SU-DHL-6 (cell line): ENCODE results near the gene MBD5.

Experiments used
- H2AFZ ChIP-seq: fragments of 200-600 bp; sonication (generic); 2 replicates; pipeline ENCODE4 v1.6.1; 2014; ENCODE audit warnings: low read depth, mild to moderate bottlenecking, moderate library complexity, mixed read lengths, antibody characterized with exemption, low read length; ENCODE audit not compliant: severe bottlenecking
- H3F3A ChIP-seq: fragments of 200-600 bp; shearing (Covaris generic); 2 replicates; pipeline ENCODE4 v1.6.0; 2016; ENCODE audit warnings: antibody characterized with exemption, mild to moderate bottlenecking; ENCODE audit not compliant: insufficient read depth
- H3K27ac ChIP-seq: fragments of 200-600 bp; sonication (generic); 2 replicates; pipeline ENCODE4 v1.5.1; 2016; ENCODE audit warnings: low read depth, mild to moderate bottlenecking, low read length, moderate library complexity, mixed read lengths
- H3K27me3 ChIP-seq: fragments of 200-600 bp; sonication (generic), shearing (Covaris generic); 2 replicates; pipeline ENCODE4 v1.6.0; 2014; ENCODE audit warnings: mild to moderate bottlenecking, low read length
- H3K36me3 ChIP-seq: fragments of 200-600 bp; sonication (generic); 2 replicates; pipeline ENCODE4 v1.6.1; 2014; ENCODE audit warnings: mild to moderate bottlenecking, low read length, mixed read lengths
- H3K4me2 ChIP-seq: fragments of 300-600, 200-600 bp; shearing (Covaris generic), sonication (generic); 2 replicates; pipeline ENCODE4 v1.6.0; 2014; ENCODE audit warnings: low read length, low read depth, mild to moderate bottlenecking; ENCODE audit not compliant: poor library complexity, severe bottlenecking
- H3K4me3 ChIP-seq: fragments of 200-600 bp; sonication (generic); 2 replicates; pipeline ENCODE4 v1.5.1; 2014; ENCODE audit warnings: antibody characterized with exemption, low read length, mild to moderate bottlenecking, mixed read lengths; ENCODE audit not compliant: insufficient read depth, poor library complexity, severe bottlenecking
- H3K79me2 ChIP-seq: fragments of 200-600 bp; sonication (generic); 2 replicates; pipeline ENCODE4 v1.6.1; 2014; ENCODE audit warnings: mild to moderate bottlenecking, low read length, moderate library complexity; ENCODE audit not compliant: insufficient read depth
- H3K9ac ChIP-seq: fragments of 200-600 bp; sonication (generic); 2 replicates; pipeline ENCODE4 v1.7.0; 2014; ENCODE audit warnings: mild to moderate bottlenecking, low read length
- H3K9me2 ChIP-seq: fragments of 200-600 bp; sonication (generic); replicated peaks from 2 replicates; pipeline ENCODE4 v1.6.1; 2014; ENCODE audit warnings: low read length; ENCODE audit not compliant: insufficient read depth
- H3K9me3 ChIP-seq: fragments of 200-600 bp; sonication (generic); 2 replicates; pipeline ENCODE4 v1.6.1; 2014; ENCODE audit warnings: low read length, mixed read lengths; ENCODE audit not compliant: insufficient read depth
- H4K20me1 ChIP-seq: fragments of 200-600 bp; sonication (generic); 2 replicates; pipeline ENCODE4 v1.6.1; 2014; ENCODE audit warnings: low read depth, mild to moderate bottlenecking, antibody characterized with exemption, low read length, moderate library complexity, mixed read lengths
- EZH2phosphoT487 ChIP-seq: fragments of 200-600 bp; sonication (generic), shearing (Covaris generic); conservative IDR thresholded peaks from 2 replicates; pipeline ENCODE4 v1.6.1; 2018; ENCODE audit warnings: mild to moderate bottlenecking, antibody characterized with exemption, low read length, moderate library complexity, mixed read lengths
- TF ChIP-seq, protein P1 (sequence below): fragments of 200-600 bp; sonication (generic); IDR thresholded peaks from one replicate; pipeline ENCODE4 v1.5.1; 2017; ENCODE audit warnings: antibody characterized with exemption, mild to moderate bottlenecking, low read length, moderate library complexity; ENCODE audit not compliant: insufficient read depth, poor library complexity, severe bottlenecking

MBD5 gene

DNA sequence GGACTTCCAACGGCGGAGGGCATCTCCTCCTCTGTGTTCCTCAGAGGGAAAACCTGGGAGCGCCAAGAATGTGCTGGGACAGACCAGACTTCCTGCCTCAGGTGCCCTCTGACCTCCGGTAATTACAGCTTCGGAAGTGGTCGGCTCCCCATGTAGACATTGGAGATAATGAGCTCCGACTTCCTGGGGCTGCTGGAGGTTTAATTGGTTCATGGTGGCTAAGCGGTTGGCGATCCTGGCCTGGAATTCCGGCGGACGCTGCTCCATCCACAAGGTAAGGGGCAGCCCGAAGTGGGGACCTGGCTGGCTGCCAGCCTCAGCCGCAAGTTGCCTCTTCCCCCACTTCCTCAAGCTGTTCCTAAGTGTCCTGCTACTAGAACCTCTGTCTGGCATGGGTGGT, 540.5 kb downstream of the MBD5 start:
- H3K9ac ChIP-seq = no peak overlapping the region
- no peak for TF ChIP-seq EZH2phosphoT487
- TF ChIP-seq, protein P1, sequence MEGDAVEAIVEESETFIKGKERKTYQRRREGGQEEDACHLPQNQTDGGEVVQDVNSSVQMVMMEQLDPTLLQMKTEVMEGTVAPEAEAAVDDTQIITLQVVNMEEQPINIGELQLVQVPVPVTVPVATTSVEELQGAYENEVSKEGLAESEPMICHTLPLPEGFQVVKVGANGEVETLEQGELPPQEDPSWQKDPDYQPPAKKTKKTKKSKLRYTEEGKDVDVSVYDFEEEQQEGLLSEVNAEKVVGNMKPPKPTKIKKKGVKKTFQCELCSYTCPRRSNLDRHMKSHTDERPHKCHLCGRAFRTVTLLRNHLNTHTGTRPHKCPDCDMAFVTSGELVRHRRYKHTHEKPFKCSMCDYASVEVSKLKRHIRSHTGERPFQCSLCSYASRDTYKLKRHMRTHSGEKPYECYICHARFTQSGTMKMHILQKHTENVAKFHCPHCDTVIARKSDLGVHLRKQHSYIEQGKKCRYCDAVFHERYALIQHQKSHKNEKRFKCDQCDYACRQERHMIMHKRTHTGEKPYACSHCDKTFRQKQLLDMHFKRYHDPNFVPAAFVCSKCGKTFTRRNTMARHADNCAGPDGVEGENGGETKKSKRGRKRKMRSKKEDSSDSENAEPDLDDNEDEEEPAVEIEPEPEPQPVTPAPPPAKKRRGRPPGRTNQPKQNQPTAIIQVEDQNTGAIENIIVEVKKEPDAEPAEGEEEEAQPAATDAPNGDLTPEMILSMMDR = no peak
- no peaks in the 10 kb centered on the region for H3F3A ChIP-seq

DNA sequence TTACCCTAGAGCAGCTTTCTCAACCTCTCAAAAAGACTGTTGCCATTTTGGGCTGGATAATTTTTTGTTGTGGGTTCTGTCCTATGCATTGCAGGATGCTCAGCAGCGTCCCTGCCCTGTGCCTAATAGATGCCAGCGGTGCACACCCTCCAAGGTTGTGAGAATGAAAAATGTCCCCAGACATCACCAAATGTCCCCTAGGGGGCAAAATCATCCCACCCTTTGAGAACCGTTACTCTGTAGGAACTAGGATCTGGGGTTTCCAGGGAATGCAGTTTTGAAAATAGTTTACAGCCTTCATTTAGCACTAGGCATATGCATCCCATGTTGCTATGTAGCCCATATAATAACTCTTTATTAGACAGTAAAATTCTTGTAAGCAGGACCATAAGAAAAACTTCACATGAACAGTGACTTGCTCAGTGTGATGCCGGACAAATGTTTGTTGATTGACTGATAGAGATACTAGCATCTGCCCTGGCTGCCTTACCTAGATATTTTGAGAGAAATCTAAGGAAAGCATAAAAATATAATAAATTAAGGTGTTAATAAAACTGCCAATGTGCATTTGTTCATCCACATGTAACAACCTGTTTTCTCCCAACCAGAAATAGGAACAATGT, 544.5 kb downstream of the MBD5 start:
- no peaks in the 10 kb centered on the region for H3K9me3 ChIP-seq
- TF ChIP-seq, protein P1 = no peak
- TF ChIP-seq EZH2phosphoT487 = no peak
- no peaks in the 10 kb centered on the region for H3K9me2 ChIP-seq
- no peaks in the 10 kb centered on the region for H3K79me2 ChIP-seq
- no peak overlapping the region for H3K27ac ChIP-seq
- no peak overlapping the region for H3K9ac ChIP-seq
- no peaks in the 10 kb centered on the region for H3F3A ChIP-seq
- no peaks in the 10 kb centered on the region for H4K20me1 ChIP-seq
- no peak overlapping the region for H3K4me2 ChIP-seq
- no peaks in the 10 kb centered on the region for H3K27me3 ChIP-seq
- H3K36me3 ChIP-seq = no peaks in the 10 kb centered on the region
- H2AFZ ChIP-seq = no peak overlapping the region
- H3K4me3 ChIP-seq = no peak overlapping the region

More for the DNA sequence above, 540.5 kb downstream of the MBD5 start:
- Histone ChIP-seq H3K27me3 (no peaks in the 10 kb centered on the region), H3K9me2 (no peaks in the 10 kb centered on the region), H3K4me2 (no peak overlapping the region), H3K79me2 (no peaks in the 10 kb centered on the region), H3K27ac (no peak overlapping the region), H4K20me1 (no peaks in the 10 kb centered on the region), H3K36me3 (no peaks in the 10 kb centered on the region), H3K9me3 (no peaks in the 10 kb centered on the region), H3K4me3 (no peak overlapping the region), H2AFZ (no peak overlapping the region)
